Measurements from ENCODE around the gene PDE8A. TPM values are rescaled to one million over a fixed set of nuclear protein-coding genes. Genes with fewer than 3 reads are reported as not detected.
A peak's percentile ranks its signal among the peaks of the same experiment; 100 is the strongest.
"Not testable (repeated sequence)": the region's sequence is repeated elsewhere in the genome, so short reads cannot be mapped to it uniquely, and the experiment has no call there.

The PDE8A gene
- polyA plus RNA-seq, 3 donors from 2014 or later = 0.87 to 3.4 (median 2.4) TPM

DNA sequence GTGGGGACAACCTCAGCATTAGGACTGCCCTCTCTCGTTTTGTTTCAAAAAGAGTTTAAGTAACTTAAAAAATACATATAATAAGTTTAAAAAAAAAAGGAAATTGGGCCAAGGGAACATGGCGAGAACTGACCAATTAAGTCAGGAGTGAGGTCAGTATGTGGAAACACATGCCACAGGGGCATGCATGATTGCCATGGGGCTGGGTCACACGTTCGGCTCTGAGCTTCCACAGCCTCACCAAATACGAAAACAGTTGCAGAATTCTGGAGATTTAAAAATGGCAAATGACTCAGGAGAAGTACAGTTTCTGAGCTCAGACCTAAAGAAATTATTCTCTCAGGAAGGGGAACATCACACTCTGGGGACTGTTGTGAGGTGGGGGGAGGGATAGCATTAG is 24.1 kb downstream of the PDE8A start:
- Mint-ChIP-seq H3K4me1 (peaks cover 29 to 70% of the 10 kb centered on the region in 2 donors), H3K4me3 (no peak overlapping the region), H3K27ac (no peak overlapping the region), H3K9me3 (no peaks in the 10 kb centered on the region), H3K27me3 (ENCODE audit: low read depth in 3 of 3) (peaks cover 2 to 5% (median 3%) of the 10 kb centered on the region in 3 donors), H3K36me3 (no peaks in the 10 kb centered on the region)
- no peak for DNase-seq

DNA sequence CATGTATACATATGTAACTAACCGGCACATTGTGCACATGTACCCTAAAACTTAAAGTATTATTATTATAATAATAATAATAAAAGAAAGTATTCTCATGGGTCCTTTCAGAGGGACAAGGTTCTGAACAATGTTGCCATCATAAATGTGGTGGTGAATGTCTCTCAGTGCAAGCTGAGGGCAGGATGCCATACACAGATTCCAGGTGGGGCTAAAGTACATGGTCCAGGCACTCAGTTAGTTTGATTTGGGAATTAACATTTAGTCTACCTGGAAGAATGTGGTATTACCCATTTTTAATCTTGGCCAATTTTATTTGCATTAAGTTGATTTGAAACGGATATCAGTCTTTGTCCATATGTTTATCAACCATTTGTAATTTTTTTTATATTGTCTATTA is 24.5 kb downstream of the PDE8A start:
- no peaks in the 10 kb centered on the region for H3K9me3 Mint-ChIP-seq
- H3K4me1 Mint-ChIP-seq = peaks cover 34 to 74% of the 10 kb centered on the region in 2 donors
- no peaks in the 10 kb centered on the region for H3K36me3 Mint-ChIP-seq
- no peak for DNase-seq
- no peak overlapping the region for H3K4me3 Mint-ChIP-seq
- no peak overlapping the region for H3K27ac Mint-ChIP-seq
- H3K27me3 Mint-ChIP-seq (ENCODE audit: low read depth in 3 of 3) = peaks cover 2 to 5% (median 3%) of the 10 kb centered on the region in 3 donors

DNA sequence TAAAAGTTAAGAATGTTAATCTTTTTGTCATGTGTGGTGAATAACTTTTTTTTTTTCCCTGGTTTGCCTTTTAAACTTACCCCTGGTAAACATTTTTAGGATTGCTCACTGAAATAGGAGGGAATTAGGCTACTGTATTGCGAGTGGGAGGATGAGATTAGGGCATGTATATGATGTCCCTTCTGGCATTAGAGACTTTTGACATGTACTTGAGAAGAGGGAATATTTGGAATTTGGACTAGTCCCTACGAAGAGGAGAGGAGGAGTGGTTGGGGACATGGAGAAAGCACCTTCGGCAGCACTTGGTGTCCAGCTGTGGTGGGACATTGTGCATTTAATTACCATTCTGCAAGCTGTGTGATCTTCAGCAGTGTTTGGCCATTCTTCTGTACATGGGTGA is 25.0 kb downstream of the PDE8A start:
- H3K9me3 Mint-ChIP-seq = no peaks in the 10 kb centered on the region
- DNase-seq = no peak
- peaks cover 0 to 5% (median 3%) of the 10 kb centered on the region in 3 donors for H3K27me3 Mint-ChIP-seq (ENCODE audit: low read depth in 3 of 3)
- no peak overlapping the region for H3K4me3 Mint-ChIP-seq
- H3K27ac Mint-ChIP-seq = no peak overlapping the region
- H3K4me1 Mint-ChIP-seq = peaks cover 35 to 70% of the 10 kb centered on the region in 2 donors
- H3K36me3 Mint-ChIP-seq = no peaks in the 10 kb centered on the region

DNA sequence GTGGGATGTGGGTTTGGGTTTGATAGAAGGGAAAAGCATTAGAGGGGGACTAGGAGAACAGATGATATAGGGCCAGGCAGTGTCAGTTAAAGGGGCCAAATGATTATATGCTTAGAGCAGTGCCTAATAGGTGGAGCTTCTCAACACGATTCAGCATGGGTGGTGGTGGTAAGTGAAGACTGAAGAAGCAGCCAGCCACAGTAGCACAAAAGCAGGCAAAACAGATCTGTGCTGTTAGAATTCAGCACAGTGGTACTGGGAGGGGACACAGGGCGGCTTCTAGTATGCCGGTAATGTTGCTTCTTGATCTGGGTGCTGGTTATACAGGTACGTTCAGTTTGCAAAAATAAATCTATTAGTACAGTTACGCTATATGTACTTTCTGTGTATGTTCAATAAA is 25.5 kb downstream of the PDE8A start:
- Mint-ChIP-seq H3K4me3 (no peak overlapping the region), H3K9me3 (no peaks in the 10 kb centered on the region), H3K27ac (no peak overlapping the region)

DNA sequence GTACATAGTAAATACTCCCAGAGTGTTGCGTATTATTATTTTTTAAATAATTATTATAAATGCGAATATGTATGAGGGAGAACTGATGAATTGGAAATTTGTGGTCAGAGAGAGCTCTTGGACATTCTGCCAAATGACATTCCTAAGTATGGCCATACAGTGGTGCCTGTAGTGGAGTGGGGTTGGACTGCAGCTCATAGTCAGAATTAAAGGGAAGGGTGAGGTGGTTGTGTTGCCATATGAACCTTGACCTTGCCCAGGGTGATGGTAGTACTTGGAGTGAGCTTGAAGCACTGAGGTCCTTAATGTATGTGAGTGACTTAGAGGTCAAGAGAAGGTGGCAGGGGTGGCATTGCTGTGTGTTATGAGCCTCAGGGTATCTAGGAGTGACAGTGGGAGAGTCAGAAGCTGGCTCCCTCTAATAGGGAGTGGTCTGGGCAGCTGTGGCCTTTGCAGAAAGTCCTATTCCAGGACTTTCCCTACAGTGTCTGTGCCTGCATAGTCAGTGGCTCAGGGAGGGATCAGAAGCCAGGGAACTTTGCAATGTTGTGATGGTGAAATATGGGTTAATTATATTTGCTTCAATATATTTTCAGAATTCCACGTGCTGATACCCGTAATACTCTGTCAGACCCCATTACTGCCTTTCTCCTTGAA is 26.2 kb downstream of the PDE8A start:
- Mint-ChIP-seq H3K4me1 (peaks cover 27 to 58% of the 10 kb centered on the region in 2 donors), H3K9me3 (no peaks in the 10 kb centered on the region), H3K27me3 (ENCODE audit: low read depth in 3 of 3) (peaks cover 0 to 5% (median 3%) of the 10 kb centered on the region in 3 donors), H3K36me3 (no peaks in the 10 kb centered on the region), H3K4me3 (no peak overlapping the region), H3K27ac (no peak overlapping the region)
- DNase-seq = no peak

More for the DNA sequence above, 25.5 kb downstream of the PDE8A start:
- Mint-ChIP-seq H3K4me1 (peaks cover 33 to 65% of the 10 kb centered on the region in 2 donors), H3K27me3 (ENCODE audit: low read depth in 3 of 3) (peaks cover 0 to 5% (median 3%) of the 10 kb centered on the region in 3 donors), H3K36me3 (no peaks in the 10 kb centered on the region)
- no peak for DNase-seq

DNA sequence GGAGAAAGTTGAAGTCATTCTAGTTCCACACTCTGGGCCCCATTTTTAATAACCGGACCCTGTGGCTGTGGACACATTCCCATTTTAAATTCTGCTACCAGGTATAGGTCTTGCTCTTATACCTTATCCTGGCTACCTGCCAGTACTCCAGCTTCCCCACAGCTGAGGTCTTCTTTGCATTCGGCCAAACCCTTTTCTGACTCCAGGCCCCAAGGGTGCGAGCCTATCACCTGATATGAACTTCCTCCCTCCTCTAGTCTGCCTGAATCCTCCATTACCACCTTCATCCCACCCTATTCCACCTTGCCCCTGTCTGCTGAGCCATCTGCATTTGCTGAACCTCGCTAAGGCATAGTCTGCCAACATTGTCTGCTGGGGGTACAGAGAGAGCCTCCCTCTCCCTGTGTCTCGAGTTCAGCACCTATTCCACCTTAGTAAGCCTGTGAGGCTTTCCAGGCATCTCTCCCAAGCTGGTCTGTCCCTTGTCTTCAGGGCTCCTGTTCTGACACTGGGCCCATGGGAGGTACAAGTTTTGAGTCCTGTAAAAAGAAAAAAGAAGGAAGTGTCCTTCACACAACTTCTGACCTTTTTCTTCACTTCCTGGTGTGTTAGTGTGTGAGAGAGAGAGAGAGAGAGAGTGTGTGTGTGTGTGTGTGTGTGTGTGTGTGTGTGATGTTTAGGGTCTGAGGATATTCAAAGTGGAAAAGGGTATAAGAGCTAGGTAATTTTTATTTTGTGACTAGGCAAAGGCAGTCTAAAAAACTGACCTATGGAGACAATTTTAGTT is 27.0 kb downstream of the PDE8A start:
- Mint-ChIP-seq H3K27ac (peak overlapping the region in 4 of 6 donors; percentile 2 to 71 (median 49)), H3K36me3 (no peaks in the 10 kb centered on the region), H3K4me1 (peaks cover 26 to 50% of the 10 kb centered on the region in 2 donors), H3K27me3 (ENCODE audit: low read depth in 3 of 3) (peaks cover 0 to 3% (median 3%) of the 10 kb centered on the region in 3 donors), H3K4me3 (no peak overlapping the region), H3K9me3 (no peaks in the 10 kb centered on the region)
- DNase-seq = no peak

DNA sequence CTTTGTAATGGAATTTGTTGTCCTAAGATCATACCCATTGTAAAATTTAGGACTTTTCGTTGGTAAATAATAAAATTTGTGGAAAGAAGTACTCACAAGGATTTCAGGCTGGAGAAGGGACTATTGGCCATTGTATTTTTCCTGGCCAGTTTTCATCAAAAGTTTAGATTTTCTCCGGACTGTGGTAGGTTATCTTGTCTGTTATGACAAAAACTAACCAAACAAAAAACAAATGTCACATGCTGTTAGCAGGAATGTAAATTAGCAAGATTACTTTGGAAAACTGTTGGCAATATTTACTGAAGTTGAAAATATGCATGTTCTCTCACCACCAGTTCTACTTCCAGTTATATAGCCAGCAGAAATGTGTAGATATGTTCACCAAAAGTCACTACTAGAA is 27.8 kb downstream of the PDE8A start:
- H3K27me3 Mint-ChIP-seq (ENCODE audit: low read depth in 3 of 3) = peaks cover 0 to 3% (median 3%) of the 10 kb centered on the region in 3 donors
- H3K27ac Mint-ChIP-seq = no peak overlapping the region
- no peaks in the 10 kb centered on the region for H3K36me3 Mint-ChIP-seq
- H3K4me3 Mint-ChIP-seq = no peak overlapping the region
- H3K4me1 Mint-ChIP-seq = peaks cover 24 to 42% of the 10 kb centered on the region in 2 donors
- no peaks in the 10 kb centered on the region for H3K9me3 Mint-ChIP-seq
- DNase-seq = no peak

DNA sequence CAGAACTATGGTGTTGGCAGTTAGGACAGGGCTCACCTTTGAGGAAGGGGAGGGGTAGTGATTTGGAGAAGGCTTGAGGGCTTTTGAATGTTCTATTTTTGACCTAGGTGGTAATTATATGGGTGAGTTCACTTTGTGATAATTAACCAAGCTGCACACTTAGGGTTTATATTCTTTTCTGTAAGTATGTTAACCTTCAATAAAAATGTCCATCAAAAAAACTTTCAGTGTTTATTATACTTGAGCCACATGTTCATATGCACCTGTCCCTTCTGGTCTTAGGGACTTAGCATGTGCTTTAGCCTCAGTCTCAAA is 28.4 kb downstream of the PDE8A start:
- Mint-ChIP-seq H3K27me3 (ENCODE audit: low read depth in 3 of 3) (peaks cover 0 to 3% (median 3%) of the 10 kb centered on the region in 3 donors), H3K4me3 (no peak overlapping the region), H3K27ac (no peak overlapping the region), H3K36me3 (no peaks in the 10 kb centered on the region), H3K4me1 (peaks cover 24 to 36% of the 10 kb centered on the region in 2 donors), H3K9me3 (no peaks in the 10 kb centered on the region)
- no peak for DNase-seq

DNA sequence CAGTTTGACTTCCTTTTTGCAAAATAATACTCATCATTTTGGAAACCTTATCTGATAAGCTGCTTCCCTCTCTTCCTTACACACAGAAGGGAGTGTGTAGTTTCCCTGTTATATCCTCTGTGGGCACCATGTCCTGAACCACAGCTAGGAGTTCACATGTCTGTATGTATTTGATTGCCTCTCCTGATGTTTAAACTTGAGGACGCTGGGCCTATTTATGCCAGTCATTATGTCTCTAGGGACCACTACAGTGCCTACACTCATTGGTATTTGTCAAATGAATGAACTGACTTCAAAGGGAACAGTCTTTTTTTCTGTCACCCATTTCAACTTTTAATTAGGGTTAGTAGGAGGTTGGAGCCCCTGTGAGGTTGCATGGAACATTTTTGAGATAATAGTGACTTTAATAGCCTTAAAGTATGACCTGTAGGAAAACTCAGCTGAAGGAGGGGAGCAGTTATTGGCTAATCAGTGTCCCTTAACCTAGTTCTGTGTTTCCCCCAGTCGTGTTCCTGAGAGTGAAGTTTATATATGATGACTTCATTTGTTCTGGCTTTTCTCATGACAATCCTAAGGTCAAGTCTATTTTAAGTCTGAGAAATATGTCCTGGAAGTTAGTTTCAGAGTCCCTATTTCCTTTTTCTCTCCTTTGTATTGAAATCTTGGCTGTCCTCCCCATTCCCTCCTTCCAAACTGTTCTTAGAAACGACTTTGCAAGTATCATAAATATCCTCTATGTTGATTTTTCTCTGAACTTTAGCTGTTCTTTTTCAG is 28.9 kb downstream of the PDE8A start:
- peaks cover 24 to 36% of the 10 kb centered on the region in 2 donors for H3K4me1 Mint-ChIP-seq
- no peaks in the 10 kb centered on the region for H3K36me3 Mint-ChIP-seq
- peaks cover 0 to 3% (median 3%) of the 10 kb centered on the region in 3 donors for H3K27me3 Mint-ChIP-seq (ENCODE audit: low read depth in 3 of 3)
- H3K9me3 Mint-ChIP-seq = no peaks in the 10 kb centered on the region
- no peak overlapping the region for H3K4me3 Mint-ChIP-seq
- no peak overlapping the region for H3K27ac Mint-ChIP-seq
- DNase-seq = no peak

DNA sequence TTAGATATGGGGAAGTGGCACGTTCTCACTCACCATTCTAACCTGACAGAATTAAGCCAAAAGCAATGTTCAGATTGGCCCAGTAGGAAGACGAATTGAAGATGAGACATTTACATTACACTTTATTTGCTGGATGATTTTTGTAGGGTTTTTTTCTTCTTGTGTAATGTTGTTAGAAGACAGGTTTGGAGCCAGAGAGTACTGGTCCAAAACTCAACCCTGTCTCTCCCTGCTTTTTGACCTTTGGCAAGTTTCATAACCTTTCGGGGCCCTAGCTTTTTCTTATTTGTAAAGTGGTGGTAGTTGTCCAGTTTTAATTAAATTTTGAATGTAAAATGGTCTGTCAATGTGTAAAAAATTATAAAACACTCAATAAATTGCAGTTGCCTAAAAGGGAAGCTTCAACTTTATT is 29.5 kb downstream of the PDE8A start:
- no peak overlapping the region for H3K27ac Mint-ChIP-seq
- DNase-seq = no peak
- H3K4me1 Mint-ChIP-seq = peaks cover 24 to 36% of the 10 kb centered on the region in 2 donors

DNA sequence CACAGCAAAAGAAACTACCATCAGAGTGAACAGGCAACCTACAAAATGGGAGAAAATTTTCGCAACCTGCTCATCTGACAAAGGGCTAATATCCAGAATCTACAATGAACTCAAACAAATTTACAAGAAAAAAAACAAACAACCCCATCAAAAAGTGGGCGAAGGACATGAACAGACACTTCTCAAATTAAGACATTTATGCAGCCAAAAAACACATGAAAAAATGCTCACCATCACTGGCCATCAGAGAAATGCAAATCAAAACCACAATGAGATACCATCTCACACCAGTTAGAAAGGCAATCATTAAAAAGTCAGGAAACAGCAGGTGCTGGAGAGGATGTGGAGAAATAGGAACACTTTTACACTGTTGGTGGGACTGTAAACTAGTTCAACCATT is 30.1 kb downstream of the PDE8A start:
- H3K9me3 Mint-ChIP-seq; H3K4me3 Mint-ChIP-seq; DNase-seq; H3K27me3 Mint-ChIP-seq (ENCODE audit: low read depth in 3 of 3); H3K36me3 Mint-ChIP-seq; H3K27ac Mint-ChIP-seq: not testable (repeated sequence)
- H3K4me1 Mint-ChIP-seq = peaks cover 24 to 36% of the 10 kb centered on the region in 2 donors

More for the DNA sequence above, 29.5 kb downstream of the PDE8A start:
- Mint-ChIP-seq H3K9me3 (no peaks in the 10 kb centered on the region), H3K36me3 (no peaks in the 10 kb centered on the region), H3K4me3 (no peak overlapping the region), H3K27me3 (ENCODE audit: low read depth in 3 of 3) (peaks cover 0 to 3% (median 3%) of the 10 kb centered on the region in 3 donors)

DNA sequence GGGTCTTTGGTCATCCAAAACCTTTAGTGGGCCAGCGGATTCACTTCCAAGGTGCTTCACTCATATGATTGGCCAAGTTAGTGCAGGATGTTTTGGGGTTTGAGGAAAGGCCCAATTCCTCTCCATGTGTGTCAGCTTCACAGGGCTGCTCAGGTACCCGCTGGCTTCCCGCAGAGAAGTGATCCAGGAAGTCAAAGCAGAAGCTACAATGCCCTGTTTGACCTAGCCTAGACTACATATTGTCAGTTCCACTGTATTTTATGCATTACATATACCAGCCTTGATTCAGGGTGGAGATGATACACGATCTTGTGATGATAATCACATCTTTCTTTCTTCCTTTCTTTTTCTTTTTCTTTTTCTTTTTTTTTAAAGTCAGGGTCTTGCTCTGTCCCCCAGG is 32.1 kb downstream of the PDE8A start:
- Mint-ChIP-seq H3K36me3 (no peaks in the 10 kb centered on the region), H3K4me3 (no peak overlapping the region), H3K27me3 (ENCODE audit: low read depth in 3 of 3) (peaks cover 0 to 2% (median 2%) of the 10 kb centered on the region in 3 donors), H3K4me1 (peaks cover 13 to 25% of the 10 kb centered on the region in 2 donors), H3K9me3 (no peaks in the 10 kb centered on the region), H3K27ac (peak overlapping the region in 1 of 6 donors; percentile 60)
- no peak for DNase-seq

DNA sequence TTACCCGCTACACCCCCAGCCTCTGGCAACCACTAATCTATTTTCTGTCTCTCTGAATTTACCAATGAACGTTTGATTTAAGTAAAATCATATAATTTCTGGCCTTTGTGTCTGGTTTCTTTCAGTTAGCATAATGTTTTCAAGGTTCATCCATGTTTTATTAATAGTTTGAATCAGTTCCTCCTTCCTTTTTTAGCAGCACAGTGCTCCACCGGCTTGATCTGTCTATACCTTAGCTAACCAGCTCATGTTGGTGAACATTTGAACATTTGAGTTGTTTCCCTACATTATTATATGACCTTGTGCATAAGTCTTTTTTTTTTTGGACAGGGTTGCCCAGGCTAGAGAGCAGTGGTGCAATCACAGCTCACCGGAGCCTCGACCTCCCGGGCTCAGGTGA is 33.3 kb downstream of the PDE8A start:
- Mint-ChIP-seq H3K27me3 (ENCODE audit: low read depth in 3 of 3) (peaks cover 0 to 3% (median 1%) of the 10 kb centered on the region in 3 donors), H3K4me3 (no peak overlapping the region), H3K27ac (peak overlapping the region in 1 of 6 donors; percentile 38), H3K4me1 (peaks cover 16 to 24% of the 10 kb centered on the region in 2 donors), H3K36me3 (no peaks in the 10 kb centered on the region), H3K9me3 (no peaks in the 10 kb centered on the region)
- DNase-seq = no peak

DNA sequence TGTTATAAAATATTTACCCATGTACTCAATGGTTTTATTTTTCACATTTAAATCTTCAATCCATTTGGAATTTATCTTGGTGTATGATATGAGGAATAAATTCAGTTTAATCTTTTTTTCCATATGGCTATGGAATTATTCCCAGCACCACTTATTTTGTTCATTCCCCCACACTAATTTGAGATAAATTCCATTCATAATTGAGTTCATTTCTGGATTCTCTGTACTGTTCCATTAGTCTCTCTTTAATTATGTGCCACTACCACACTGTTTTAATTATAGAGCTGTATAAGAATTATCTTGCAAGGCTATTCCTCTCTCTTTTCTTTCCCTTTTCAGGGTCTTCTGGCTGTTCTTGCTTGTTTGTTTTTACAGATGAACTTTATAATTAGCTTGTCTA is 34.6 kb downstream of the PDE8A start:
- H3K27me3 Mint-ChIP-seq (ENCODE audit: low read depth in 3 of 3) = peaks cover 0 to 3% (median 1%) of the 10 kb centered on the region in 3 donors
- no peak overlapping the region for H3K27ac Mint-ChIP-seq
- H3K36me3 Mint-ChIP-seq = no peaks in the 10 kb centered on the region
- DNase-seq = no peak
- no peaks in the 10 kb centered on the region for H3K9me3 Mint-ChIP-seq
- no peak overlapping the region for H3K4me3 Mint-ChIP-seq
- H3K4me1 Mint-ChIP-seq = peaks cover 15 to 16% of the 10 kb centered on the region in 2 donors

Data from immature natural killer cell (primary cell).